Right lobe of liver (tissue), 4 donors: ENCODE data around the gene GJC1.

Experiments
- CTCF ChIP-seq, 4 donors: fragments of 200-600 bp in 3 of 4; fragments of 450-650 bp in 1 of 4; IDR thresholded peaks; one replicate each; pipeline versions ENCODE4 v1.5.1 to v1.8.0; 2016 to 2022; ENCODE audit warnings: antibody characterized with exemption in 4 of 4, mild to moderate bottlenecking in 2 of 4
- POLR2A ChIP-seq: fragments of 450-650 bp; IDR thresholded peaks from one replicate; pipeline ENCODE4 v1.6.1; 2017; ENCODE audit warnings: antibody characterized with exemption, mild to moderate bottlenecking
- donor health status: DM: no; HTN: no; CAD: no.
- donor health status: DM: no; HTN: no; CAD: no.
- donor health status: DM: no; HTN: yes; CAD: no.

- TF ChIP-seq CTCF (IDR thresholded peaks at IDR 0.05) (no peak), POLR2A (no peak)
Measured at GRCh38 chr17:44749076-44749979, 80.8 kb downstream of the GJC1 start.
